ENCODE measurements around the gene CCDC51.
A peak's percentile ranks its signal among the peaks of the same experiment; 100 is the strongest.
"Not testable (repeated sequence)": the region's sequence is repeated elsewhere in the genome, so short reads cannot be mapped to it uniquely, and the experiment has no call there.

Gene CCDC51, protein sequence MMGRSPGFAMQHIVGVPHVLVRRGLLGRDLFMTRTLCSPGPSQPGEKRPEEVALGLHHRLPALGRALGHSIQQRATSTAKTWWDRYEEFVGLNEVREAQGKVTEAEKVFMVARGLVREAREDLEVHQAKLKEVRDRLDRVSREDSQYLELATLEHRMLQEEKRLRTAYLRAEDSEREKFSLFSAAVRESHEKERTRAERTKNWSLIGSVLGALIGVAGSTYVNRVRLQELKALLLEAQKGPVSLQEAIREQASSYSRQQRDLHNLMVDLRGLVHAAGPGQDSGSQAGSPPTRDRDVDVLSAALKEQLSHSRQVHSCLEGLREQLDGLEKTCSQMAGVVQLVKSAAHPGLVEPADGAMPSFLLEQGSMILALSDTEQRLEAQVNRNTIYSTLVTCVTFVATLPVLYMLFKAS

GRCh38 chr3:48439820-48440589, at the start of gene CCDC51, which contains the start of gene TMA7:
Gene CCDC51, minus strand, starts transcription at chr3:48440119. Its CDS starts 4,991 bp downstream, at chr3:48435128.
Gene TMA7, plus strand, starts transcription at chr3:48440257. Its CDS starts 40 bp downstream, at chr3:48440297.
- DNase-seq (ENCODE audit: low spot score), result peak; percentile 99

GRCh38 chr3:48486952-48487351, 47.0 kb upstream of the CCDC51 start:
- no peak for DNase-seq (ENCODE audit: low spot score)

DNA sequence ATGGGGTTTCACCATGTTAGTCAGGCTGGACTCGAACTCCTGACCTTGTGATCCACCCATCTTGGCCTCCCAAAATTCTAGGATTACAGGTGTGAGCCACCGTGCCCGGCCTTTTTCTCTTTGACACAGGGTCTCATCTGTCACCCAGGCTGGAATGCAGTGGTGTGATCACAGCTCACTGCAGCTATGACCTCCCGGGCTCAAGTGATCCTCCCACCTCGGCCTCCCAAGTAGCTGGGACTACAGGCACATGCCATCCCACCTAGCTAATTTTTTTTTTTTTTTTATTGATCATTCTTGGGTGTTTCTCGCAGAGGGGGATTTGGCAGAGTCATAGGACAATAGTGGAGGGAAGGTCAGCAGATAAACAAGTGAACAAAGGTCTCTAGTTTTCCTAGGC, 42.9 kb upstream of the CCDC51 start:
- DNase-seq (ENCODE audit: low spot score), result not testable (repeated sequence)

DNA sequence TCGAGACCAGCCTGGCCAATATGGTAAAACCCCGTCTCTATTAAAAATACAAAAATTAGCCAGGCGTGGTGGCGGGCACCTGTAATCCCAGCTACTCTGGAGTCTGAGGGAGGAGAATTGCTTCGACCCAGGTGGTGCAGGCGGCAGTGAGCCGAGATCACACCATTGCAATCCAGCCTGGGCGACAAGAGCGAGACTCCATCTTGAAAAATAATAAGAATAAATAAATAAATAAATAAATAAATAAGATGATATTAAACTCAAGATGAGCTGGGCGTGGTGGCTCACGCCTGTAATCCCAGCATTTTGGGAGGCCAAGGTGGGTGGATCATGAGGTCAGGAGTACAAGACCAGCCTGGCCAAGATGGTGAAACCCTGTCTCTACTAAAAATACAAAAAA, 41.0 kb upstream of the CCDC51 start:
- DNase-seq (ENCODE audit: low spot score), result not testable (repeated sequence)

DNA sequence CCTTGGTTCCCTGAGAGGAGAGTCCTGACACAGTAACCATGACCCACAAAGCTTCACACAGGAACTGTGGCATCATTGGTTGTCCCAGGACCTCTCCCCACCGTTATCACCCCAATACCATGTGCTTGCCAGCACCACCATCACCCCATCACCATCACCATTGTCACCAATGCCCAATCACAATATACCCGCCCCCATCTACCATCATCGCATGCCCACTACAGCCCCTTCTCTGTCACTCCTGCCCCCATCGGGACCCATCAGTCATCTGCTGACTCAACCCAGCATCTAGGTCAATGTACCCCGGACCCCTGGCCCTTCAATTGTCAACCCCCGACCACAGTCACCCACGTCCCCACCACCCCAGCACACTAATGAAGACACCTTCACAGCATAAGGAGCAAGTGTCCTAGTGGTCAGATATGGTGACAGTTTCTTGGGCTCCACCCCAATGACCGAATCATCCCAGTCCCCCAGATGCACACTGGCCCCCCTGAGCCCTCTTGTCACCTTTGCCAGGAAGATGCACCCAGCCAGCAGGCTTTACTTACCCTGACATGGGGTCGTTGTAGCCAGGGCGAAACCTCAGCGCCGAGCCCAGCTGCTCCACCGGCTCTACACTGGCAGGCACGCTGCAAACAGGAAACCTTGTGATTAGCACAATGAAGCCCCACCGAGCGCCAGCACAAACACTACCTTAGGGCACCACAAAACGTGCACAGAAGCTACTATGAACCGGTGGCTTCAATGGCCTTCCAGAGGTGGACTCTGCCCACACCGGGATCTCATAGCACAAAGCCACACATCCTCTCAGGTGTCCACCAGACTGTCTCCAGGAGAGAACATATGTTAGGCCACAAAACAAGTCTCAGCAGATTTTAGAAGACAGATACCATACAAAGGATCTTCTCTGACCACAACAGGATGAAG, 39.0 kb upstream of the CCDC51 start:
- DNase-seq (ENCODE audit: low spot score), result no peak

DNA sequence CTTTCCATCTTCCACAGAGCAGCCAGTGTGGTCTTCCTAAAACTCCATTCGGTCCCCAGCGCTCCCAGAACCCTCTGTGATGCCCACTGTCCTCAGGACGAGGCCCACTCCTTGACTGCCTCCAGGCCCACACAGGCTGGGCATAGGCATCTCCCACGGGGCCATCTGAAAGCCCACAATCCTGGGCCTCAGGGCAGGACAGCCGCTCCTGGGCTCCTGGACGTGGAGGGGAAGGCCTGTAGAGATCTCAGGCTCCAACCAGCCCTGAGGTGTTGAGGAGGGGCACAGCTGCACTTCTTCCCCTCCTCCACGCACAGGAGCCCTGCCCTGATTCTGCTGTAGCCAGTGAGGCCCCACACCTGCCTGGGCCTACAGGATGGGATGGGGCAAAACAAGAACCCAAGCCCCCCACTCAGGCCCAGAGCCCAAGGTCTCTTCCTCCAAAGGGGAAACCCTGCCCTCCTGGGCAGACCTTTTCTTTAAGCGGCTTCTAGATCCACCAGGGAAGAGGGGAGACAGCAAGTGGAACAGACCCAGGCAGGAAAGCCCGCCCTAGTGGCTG, 38.1 kb upstream of the CCDC51 start:
- DNase-seq (ENCODE audit: low spot score), result no peak

- no peak for DNase-seq (ENCODE audit: low spot score)
Measured at GRCh38 chr3:48476426-48477053, 36.6 kb upstream of the CCDC51 start.

DNA sequence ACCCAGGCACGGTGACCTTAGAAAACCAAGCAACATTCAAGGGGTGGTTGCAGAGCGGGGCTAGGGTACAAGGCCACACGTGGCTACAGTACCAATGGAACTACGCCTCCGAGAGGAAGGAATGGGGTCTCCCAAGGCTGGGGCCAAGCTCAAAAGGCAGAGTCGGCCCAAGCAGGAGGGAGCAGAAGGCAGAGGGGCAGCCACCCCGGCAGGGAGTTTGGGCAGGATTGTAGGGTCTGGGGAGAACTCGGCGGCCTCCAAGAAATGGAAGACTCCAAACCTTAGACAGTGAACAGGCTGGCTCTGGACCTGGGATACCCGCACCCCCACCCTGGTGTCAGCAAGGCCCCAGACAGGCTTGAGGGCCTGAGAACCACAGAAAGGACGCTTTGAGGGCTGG, 35.3 kb upstream of the CCDC51 start:
- no peak for DNase-seq (ENCODE audit: low spot score)

GRCh38 chr3:48474619-48475018, 34.7 kb upstream of the CCDC51 start:
- DNase-seq (ENCODE audit: low spot score), result no peak

- DNase-seq (ENCODE audit: low spot score), result not testable (repeated sequence)
Measured at GRCh38 chr3:48474031-48474430, 34.1 kb upstream of the CCDC51 start.

- DNase-seq (ENCODE audit: low spot score), result no peak
Measured at GRCh38 chr3:48473617-48473952, 33.7 kb upstream of the CCDC51 start.

- peak; percentile 93 for DNase-seq (ENCODE audit: low spot score)
Measured at GRCh38 chr3:48472923-48473616, 33.2 kb upstream of the CCDC51 start.

- DNase-seq (ENCODE audit: low spot score), result no peak
Measured at GRCh38 chr3:48472673-48472922, 32.7 kb upstream of the CCDC51 start.

DNA sequence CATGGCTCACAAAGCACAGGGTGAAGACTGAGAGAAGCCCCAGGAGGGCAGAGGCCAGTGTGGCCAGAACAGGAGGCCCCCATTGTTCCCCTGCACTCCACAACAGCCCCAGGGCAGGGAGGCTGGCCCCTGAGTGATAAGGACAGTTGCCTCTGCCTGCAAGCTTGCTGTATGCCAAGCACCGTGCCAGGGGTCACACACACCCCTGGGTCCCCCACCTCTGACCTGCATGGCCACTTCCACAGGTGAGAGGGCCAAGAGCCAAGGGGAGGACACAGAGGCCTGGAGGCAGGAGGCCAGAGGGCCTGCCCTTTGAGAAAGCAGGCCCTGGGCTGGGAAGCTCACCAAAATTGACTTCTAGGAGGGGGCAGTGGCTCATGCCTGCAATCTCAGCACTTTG, 30.4 kb upstream of the CCDC51 start:
- no peak for DNase-seq (ENCODE audit: low spot score)

DNA sequence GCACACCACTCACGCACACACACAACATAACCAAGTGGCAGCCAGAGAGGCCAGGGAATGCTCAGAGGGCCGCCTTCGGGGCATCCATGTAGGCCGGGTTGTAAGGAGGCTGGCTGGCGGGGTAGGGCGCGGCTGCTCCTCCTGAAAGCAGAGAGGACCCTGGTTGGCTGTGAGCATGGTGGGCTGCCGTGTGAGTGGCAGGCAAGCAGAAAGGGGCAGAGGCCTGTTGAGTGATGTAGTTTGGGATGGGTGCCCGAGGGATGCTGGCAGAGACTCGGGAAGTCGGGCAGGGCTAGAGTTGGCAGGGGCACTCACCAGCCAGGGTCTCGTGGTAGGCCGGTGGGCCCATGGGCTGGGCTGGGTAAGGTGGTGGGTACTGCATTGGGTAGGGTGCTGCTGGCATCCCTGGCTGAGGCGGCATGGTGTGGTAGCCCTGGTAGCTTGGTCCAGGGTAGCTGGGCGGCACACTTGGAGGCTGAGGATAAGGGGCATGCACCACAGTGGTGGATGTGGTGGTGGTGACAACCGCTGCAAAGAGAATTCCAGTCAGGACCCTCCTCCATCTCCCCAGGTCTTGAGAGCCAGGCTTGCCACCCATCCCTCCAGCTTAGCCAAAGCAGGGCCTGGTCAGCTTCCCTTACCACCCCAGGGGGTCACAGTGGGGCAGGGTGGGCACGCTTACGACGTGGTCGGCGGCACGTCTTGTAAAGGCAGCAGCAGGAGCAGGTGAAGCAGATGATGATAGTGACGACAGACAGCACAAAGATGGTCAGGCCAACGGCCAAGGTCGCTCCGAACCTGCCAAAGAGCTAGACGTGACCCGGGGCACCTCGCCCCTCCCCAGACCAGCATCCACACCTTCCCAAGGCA, 29.4 kb upstream of the CCDC51 start:
- DNase-seq (ENCODE audit: low spot score), result no peak

DNA sequence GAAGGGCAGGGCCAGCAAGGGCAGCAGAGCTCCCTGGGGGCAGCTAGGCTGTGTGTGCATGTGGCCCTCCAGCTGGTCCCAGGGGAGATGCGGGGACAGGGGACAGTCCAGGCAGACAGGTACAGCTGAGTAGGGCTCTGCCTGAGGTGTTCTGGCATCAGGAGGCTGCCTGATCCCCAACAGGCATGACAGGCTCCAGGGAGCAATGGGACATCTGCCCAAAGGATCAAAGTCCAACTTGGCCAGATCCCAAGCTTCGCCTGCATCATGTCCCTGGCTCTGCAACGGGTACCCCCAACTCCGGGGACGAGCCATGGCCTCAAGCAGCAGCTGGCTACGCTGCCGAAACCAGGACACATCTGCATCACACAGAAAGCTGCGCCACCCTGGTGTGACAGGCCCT, 28.4 kb upstream of the CCDC51 start:
- DNase-seq (ENCODE audit: low spot score), result no peak

- no peak for DNase-seq (ENCODE audit: low spot score)
Measured at GRCh38 chr3:48467473-48468267, 27.8 kb upstream of the CCDC51 start.

DNA sequence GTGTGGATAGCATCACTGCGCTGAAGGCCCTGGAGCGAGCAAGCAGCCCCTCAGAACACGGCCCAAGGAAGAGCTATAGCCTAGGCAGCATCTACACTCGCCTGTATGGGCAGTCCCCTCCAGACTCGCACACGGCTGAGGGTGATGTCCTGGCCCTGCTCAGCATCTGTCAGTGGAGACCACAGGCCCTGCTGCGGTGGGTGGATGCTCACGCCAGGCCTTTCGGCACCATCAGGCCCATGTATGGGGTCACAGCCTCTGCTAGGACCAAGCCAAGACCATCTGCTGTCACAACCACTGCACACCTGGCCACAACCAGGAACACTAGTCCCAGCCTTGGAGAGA, 27.2 kb upstream of the CCDC51 start:
- DNase-seq (ENCODE audit: low spot score), result no peak

- no peak for DNase-seq (ENCODE audit: low spot score)
Measured at GRCh38 chr3:48466386-48467109, 26.6 kb upstream of the CCDC51 start.

Measured in AG08395 (cell line).